ENCODE results near the gene KRT14.

DNA sequence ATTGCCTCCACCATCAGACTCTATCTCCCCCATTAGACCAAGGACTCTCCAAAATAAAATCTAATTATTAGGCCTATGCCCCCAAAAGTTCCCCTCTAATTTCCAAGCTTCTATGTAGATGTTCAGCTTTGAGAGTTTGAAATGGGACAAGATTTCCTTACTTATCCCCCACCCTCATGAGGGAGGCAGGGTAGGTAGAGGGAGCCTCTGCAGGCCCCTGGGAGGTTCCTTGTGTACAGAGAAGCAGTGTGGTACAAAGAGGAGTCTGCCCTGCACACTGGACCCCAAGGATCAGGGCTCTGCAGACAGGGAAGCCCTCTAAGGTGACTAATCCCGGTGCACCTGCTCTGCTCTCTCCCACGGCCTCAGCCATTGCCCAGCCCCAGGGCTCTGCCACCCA is 35.2 kb upstream of the KRT14 start:
- TF ChIP-seq, protein P1, sequence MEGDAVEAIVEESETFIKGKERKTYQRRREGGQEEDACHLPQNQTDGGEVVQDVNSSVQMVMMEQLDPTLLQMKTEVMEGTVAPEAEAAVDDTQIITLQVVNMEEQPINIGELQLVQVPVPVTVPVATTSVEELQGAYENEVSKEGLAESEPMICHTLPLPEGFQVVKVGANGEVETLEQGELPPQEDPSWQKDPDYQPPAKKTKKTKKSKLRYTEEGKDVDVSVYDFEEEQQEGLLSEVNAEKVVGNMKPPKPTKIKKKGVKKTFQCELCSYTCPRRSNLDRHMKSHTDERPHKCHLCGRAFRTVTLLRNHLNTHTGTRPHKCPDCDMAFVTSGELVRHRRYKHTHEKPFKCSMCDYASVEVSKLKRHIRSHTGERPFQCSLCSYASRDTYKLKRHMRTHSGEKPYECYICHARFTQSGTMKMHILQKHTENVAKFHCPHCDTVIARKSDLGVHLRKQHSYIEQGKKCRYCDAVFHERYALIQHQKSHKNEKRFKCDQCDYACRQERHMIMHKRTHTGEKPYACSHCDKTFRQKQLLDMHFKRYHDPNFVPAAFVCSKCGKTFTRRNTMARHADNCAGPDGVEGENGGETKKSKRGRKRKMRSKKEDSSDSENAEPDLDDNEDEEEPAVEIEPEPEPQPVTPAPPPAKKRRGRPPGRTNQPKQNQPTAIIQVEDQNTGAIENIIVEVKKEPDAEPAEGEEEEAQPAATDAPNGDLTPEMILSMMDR (IDR thresholded peaks at IDR 0.05): no peak
- TF ChIP-seq EP300 (IDR thresholded peaks at IDR 0.05): no peak
